ENCODE data around the gene CIRBP. TPM values are rescaled to one million over a fixed set of nuclear protein-coding genes. Genes with fewer than 3 reads are reported as not detected.

Gene CIRBP
- total and polyA plus RNA-seq, 9 of the 15 experiments (the other 6 are each of a cell fraction or from before 2014, with no cell fraction given) = 20.5 to 327 (median 176) TPM

GRCh38 chr19:1256646-1257474, 12.3 kb upstream of the CIRBP start (continued):
- TF ChIP-seq ZFX (CRISPR knock-in tag; IDR thresholded peaks at IDR 0.05) = peak; percentile 44; the same call in 1 of the 2 replicates
- peak; percentile 50 for TF ChIP-seq POLR2A (conservative IDR thresholded peaks at IDR 0.05)
- TF ChIP-seq RBM22 (IDR thresholded peaks at IDR 0.05; ENCODE audit: low read depth, low read length, poor library complexity, severe bottlenecking) = peak; percentile 78
- no peak for TF ChIP-seq ZNF124 (CRISPR knock-in tag; IDR thresholded peaks at IDR 0.05)
- no peak for TF ChIP-seq ZNF512 (tag; IDR thresholded peaks at IDR 0.05)

- Histone ChIP-seq H3K9me1 (ENCODE audit: control insufficient read depth, insufficient read depth, low read length) (no peaks in the 10 kb centered on the region), H3K79me2 (ENCODE audit: control insufficient read depth, insufficient read depth, low read length) (peaks cover 54% of the 10 kb centered on the region), H3K27ac (ENCODE audit: extremely low read depth, low read depth, low read length) (peak overlapping the region; percentile 43; the same call in 1 of the 3 replicates), H4K20me1 (replicated peaks; ENCODE audit: control insufficient read depth, insufficient read depth, low read length) (0 out of 2 replicates have a peak, but pooled peaks cover 7% of the 10 kb centered on the region), H3K27me3 (ENCODE audit: control insufficient read depth in 2 of 2, insufficient read depth in 2 of 2, low read length in 2 of 2) (no peaks in the 10 kb centered on the region), H3K9me3 (replicated peaks; ENCODE audit: control insufficient read depth, insufficient read depth, low read depth, low read length) (no peaks in the 10 kb centered on the region), H3K4me2 (ENCODE audit: insufficient read depth, low read length) (no peak overlapping the region), H2AFZ (ENCODE audit: low read depth, low read length) (no peak overlapping the region), H3K36me3 (ENCODE audit: control insufficient read depth, insufficient read depth, low read length) (peaks cover 53% of the 10 kb centered on the region; the same call in 2 of the 3 replicates), H3K9ac (ENCODE audit: insufficient read depth in 1 of 2, low read depth in 2 of 2, low read length in 2 of 2) (peak overlapping the region in 1 of 2 experiments; percentile 31; a peak in 1 of 4 replicates), H3K4me3 (no peak overlapping the region), H3K4me1 (replicated peaks in 1 of 2; ENCODE audit: control insufficient read depth in 2 of 2, insufficient read depth in 2 of 2, low read length in 2 of 2) (peaks cover 62 to 100% of the 10 kb centered on the region in 2 experiments)
- FAIRE-seq (peak; percentile 23), DNase-seq (ENCODE audit: extremely low read depth in 1 of 4, low spot score in 3 of 4) (no peak), ATAC-seq (no peak)
- ChIA-PET POLR2A (interaction anchor here (1.0 to 7.8 kb wide), 3 partner anchors 9 to 14 kb away, joined by 3 to 88 read pairs (median 8); partner anchors contain the start of gene CIRBP), CTCF (ENCODE audit: low intra/inter-chr PET ratio) (no interaction called here)
- BruUV-seq (replicated peaks) = no TSS peak
- intact Hi-C loops (cut with micrococcal nuclease) = no loop called here
- 57% methylated on average over 10 of the region's 23 CpGs for WGBS (ENCODE audit: insufficient coverage, low coverage, missing lambda C conversion rate)
- in situ Hi-C loops (cut with MboI) = no loop called here
- TF ChIP-seq MLLT1 (IDR thresholded peaks at IDR 0.05) = peak in 1 of 2 experiments; percentile 66; a peak in 1 of 4 replicates
- TF ChIP-seq CSDE1 (IDR thresholded peaks at IDR 0.05) = no peak
- no peak for TF ChIP-seq ZNF239 (CRISPR knock-in tag; IDR thresholded peaks at IDR 0.05)
- no peak for TF ChIP-seq CC2D1A (IDR thresholded peaks at IDR 0.05)
- no peak for TF ChIP-seq SNRNP70 (optimal IDR thresholded peaks at IDR 0.05; ENCODE audit: low read depth, low read length)
- no peak for TF ChIP-seq KDM4B (IDR thresholded peaks at IDR 0.05; ENCODE audit: borderline replicate concordance in 2 of 2, low read depth in 1 of 2)
- no peak for TF ChIP-seq RBM25 (IDR thresholded peaks at IDR 0.05; ENCODE audit: low read depth, low read length, severe bottlenecking)
- no peak for TF ChIP-seq ZNF121 (CRISPR knock-in tag; conservative IDR thresholded peaks at IDR 0.05)
- no peak for TF ChIP-seq NR2C2 (CRISPR knock-in tag; IDR thresholded peaks at IDR 0.05)
- TF ChIP-seq NR2C2 (tag; IDR thresholded peaks at IDR 0.05) = no peak
- TF ChIP-seq GABPA (tag; conservative IDR thresholded peaks at IDR 0.05; ENCODE audit: low read depth) = no peak
- TF ChIP-seq ZNF436 (CRISPR knock-in tag; IDR thresholded peaks at IDR 0.05) = no peak
- 0 out of 2 replicates have a peak, but pooled peaks have one; percentile 15 for TF ChIP-seq SUPT5H (IDR thresholded peaks at IDR 0.05)
These were observed 11.5 kb upstream of the CIRBP start for GRCh38 chr19:1257475-1258162.

Data from K562 (cell line).